HG03095 (cell line): Measurements from ENCODE around the gene GALNT10.

Experiments
- ATAC-seq: cut with Tn5 transposase; IDR thresholded peaks from one replicate; pipeline ENCODE4 v1.9.1; 2021; ENCODE audit warnings: moderate library complexity; ENCODE audit not compliant: unreplicated experiment

GALNT10 gene

GRCh38 chr5:154465169-154465568 is 274.6 kb downstream of the GALNT10 start:
- no peak for ATAC-seq

- no peak for ATAC-seq
Measured at GRCh38 chr5:154466147-154466546, 275.6 kb downstream of the GALNT10 start.

- no peak for ATAC-seq
Measured at GRCh38 chr5:154466671-154467070, 276.1 kb downstream of the GALNT10 start.

- ATAC-seq, result peak; percentile 95
Measured at GRCh38 chr5:154467655-154468354, 277.3 kb downstream of the GALNT10 start.

GRCh38 chr5:154470137-154470536 is 279.6 kb downstream of the GALNT10 start:
- ATAC-seq, result no peak
